ENCODE data around the gene FOCAD. TPM values are rescaled to one million over a fixed set of nuclear protein-coding genes. Genes with fewer than 3 reads are reported as not detected.

The FOCAD gene
- total RNA-seq, 6 experiments from 2014 or later, result 6.4 to 18.3 (median 7.8) TPM

DNA sequence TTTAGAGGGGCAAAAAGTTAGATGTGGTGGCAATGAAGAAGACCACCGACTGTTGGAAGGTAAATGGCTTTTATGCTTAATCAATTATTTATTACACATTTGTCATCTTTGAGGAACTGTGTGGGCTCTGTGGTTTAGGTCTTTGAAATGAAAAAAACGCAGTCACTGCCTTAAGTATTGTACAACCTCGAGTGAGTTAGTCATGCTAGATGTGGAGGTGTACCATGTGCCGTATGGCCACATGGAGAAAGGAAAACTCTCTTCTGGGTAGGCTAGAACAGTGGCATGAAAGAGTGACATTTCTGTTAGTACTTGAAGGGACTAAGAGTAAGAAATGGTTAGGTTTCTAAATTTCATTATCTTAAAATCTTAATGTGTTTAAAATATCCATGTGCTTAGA lies 181.3 kb downstream of the FOCAD start:
- H3K27me3 ChIP-seq, result no peaks in the 10 kb centered on the region
- H3K36me3 ChIP-seq, result no peaks in the 10 kb centered on the region
- no peaks in the 10 kb centered on the region for H3K9me3 ChIP-seq
- intact Hi-C loops (cut with DNase I), result no loop called here
- no peak for TF ChIP-seq POLR2A (IDR thresholded peaks at IDR 0.05)
- TF ChIP-seq CTCF (IDR thresholded peaks at IDR 0.05), result no peak
- no peaks in the 10 kb centered on the region for H3K4me1 ChIP-seq
- ATAC-seq, result no peak
- no peak overlapping the region for H3K4me3 ChIP-seq
- no peak overlapping the region for H3K27ac ChIP-seq
- DNase-seq, result no peak
- WGBS (ENCODE audit: insufficient coverage, low coverage, low lambda C conversion rate, missing lambda C conversion rate), result 70% methylated on average over 4 of the region's 4 CpGs

- intact Hi-C loops (cut with DNase I), result no loop called here
- no peaks in the 10 kb centered on the region for H3K4me1 ChIP-seq
- DNase-seq (no peak), ATAC-seq (no peak)
- no peaks in the 10 kb centered on the region for H3K9me3 ChIP-seq
- H3K4me3 ChIP-seq, result no peak overlapping the region
- WGBS (ENCODE audit: insufficient coverage, low coverage, low lambda C conversion rate, missing lambda C conversion rate), result 85% methylated on average over 4 of the region's 4 CpGs
- TF ChIP-seq CTCF (IDR thresholded peaks at IDR 0.05), result no peak
- no peaks in the 10 kb centered on the region for H3K27me3 ChIP-seq
- H3K27ac ChIP-seq, result no peak overlapping the region
- no peaks in the 10 kb centered on the region for H3K36me3 ChIP-seq
These were observed 186.1 kb downstream of the FOCAD start for GRCh38 chr9:20870115-20870514.

- H3K27ac ChIP-seq, result no peak overlapping the region
- no peaks in the 10 kb centered on the region for H3K27me3 ChIP-seq
- no peak for DNase-seq
- no peak for ATAC-seq
- 80% methylated on average over 1 of the region's 1 CpG for WGBS (ENCODE audit: insufficient coverage, low coverage, low lambda C conversion rate, missing lambda C conversion rate)
- TF ChIP-seq POLR2A (IDR thresholded peaks at IDR 0.05), result no peak
- TF ChIP-seq CTCF (IDR thresholded peaks at IDR 0.05), result no peak
- no peaks in the 10 kb centered on the region for H3K9me3 ChIP-seq
- no peaks in the 10 kb centered on the region for H3K4me1 ChIP-seq
- no peaks in the 10 kb centered on the region for H3K36me3 ChIP-seq
- intact Hi-C loops (cut with DNase I), result no loop called here
- H3K4me3 ChIP-seq, result no peak overlapping the region
These were observed 188.4 kb downstream of the FOCAD start for GRCh38 chr9:20872340-20872977.

DNA sequence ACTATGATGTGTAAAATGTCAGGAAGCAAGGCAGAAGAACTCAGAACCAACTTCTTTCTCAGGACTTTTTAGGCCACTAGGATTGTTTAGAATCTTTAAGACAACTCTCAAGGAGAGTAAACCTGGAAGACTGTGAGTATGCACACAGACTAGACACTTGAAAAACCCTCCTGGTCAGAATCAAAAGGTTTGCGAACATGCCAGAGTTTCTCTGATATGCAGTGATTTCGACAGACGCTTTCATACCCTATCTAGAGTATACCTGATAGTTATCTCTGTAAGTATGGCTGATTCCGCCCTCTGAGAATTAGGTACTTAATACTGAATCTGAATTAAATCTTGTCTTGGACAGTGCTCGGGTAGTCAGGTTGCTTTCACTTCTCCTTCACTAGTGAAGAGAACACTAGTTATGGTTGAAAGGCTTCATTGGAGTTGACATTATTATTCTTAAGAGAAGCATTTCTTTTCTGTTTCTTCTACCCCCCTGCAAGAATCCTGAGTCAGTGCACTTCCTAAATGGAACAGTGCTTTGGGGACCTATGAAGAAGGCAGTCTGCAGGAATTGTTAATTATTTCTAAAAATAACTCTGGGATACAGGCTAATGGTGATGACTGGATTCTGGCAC lies 189.3 kb downstream of the FOCAD start:
- H3K27me3 ChIP-seq, result no peaks in the 10 kb centered on the region
- TF ChIP-seq POLR2A (IDR thresholded peaks at IDR 0.05), result no peak
- H3K27ac ChIP-seq, result no peak overlapping the region
- no peak overlapping the region for H3K4me3 ChIP-seq
- intact Hi-C loops (cut with DNase I), result no loop called here
- 98% methylated on average over 5 of the region's 5 CpGs for WGBS (ENCODE audit: insufficient coverage, low coverage, low lambda C conversion rate, missing lambda C conversion rate)
- no peak for DNase-seq
- no peaks in the 10 kb centered on the region for H3K9me3 ChIP-seq
- no peaks in the 10 kb centered on the region for H3K36me3 ChIP-seq
- no peak for ATAC-seq
- no peaks in the 10 kb centered on the region for H3K4me1 ChIP-seq

DNA sequence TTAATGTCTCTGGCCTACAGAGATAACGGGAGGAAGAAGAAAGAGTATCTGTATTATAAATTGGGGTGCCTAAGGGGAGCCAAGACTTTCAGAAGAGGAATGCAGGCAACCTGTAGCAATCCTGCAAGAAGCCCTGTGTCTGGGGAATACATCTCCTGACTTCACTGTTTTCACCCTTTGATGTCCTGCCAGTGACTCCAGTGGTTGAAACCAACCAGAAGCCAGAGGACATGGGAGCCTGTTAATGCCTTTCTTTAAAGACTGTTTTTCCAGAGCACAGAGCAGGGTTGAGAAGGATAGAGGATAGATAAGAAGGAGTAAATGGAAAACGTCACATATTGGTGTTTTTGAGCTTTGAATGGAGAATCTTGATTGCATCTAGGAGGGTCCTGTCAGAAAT lies 196.2 kb downstream of the FOCAD start:
- no peaks in the 10 kb centered on the region for H3K9me3 ChIP-seq
- intact Hi-C loops (cut with DNase I), result no loop called here
- H3K27ac ChIP-seq, result no peak overlapping the region
- H3K27me3 ChIP-seq, result no peaks in the 10 kb centered on the region
- 84% methylated on average over 2 of the region's 2 CpGs for WGBS (ENCODE audit: insufficient coverage, low coverage, low lambda C conversion rate, missing lambda C conversion rate)
- TF ChIP-seq CTCF (IDR thresholded peaks at IDR 0.05) (no peak), POLR2A (IDR thresholded peaks at IDR 0.05) (no peak)
- ATAC-seq, result no peak
- DNase-seq, result no peak
- no peaks in the 10 kb centered on the region for H3K36me3 ChIP-seq
- no peaks in the 10 kb centered on the region for H3K4me1 ChIP-seq
- no peak overlapping the region for H3K4me3 ChIP-seq
